ENCODE results near the gene APC2.
"Not testable (repeated sequence)": the region's sequence is repeated elsewhere in the genome, so short reads cannot be mapped to it uniquely, and the experiment has no call there.

APC2 gene

DNA sequence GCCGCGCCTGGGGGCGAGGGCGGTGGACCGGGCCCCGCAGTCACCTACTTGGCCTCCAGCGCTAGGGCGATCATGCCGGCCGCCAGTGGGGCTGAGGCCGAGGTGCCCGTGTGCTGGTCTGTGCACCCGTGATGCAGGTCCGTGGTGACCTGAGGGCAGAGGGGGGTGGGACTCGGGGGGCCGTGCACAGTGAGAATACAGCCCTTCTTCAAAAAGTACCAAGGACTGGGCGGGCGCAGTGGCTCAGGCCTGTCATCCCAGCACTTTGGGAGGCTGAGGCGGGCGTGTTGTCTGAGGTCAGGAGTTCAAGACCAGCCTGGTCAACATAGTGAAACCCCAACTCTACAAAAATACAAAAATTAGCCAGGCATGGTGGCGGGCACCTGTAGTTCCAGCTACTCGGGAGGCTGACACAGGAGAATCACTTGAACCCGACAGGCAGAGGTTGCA lies 34.1 kb downstream of the APC2 start:
- DNase-seq = no peak

DNA sequence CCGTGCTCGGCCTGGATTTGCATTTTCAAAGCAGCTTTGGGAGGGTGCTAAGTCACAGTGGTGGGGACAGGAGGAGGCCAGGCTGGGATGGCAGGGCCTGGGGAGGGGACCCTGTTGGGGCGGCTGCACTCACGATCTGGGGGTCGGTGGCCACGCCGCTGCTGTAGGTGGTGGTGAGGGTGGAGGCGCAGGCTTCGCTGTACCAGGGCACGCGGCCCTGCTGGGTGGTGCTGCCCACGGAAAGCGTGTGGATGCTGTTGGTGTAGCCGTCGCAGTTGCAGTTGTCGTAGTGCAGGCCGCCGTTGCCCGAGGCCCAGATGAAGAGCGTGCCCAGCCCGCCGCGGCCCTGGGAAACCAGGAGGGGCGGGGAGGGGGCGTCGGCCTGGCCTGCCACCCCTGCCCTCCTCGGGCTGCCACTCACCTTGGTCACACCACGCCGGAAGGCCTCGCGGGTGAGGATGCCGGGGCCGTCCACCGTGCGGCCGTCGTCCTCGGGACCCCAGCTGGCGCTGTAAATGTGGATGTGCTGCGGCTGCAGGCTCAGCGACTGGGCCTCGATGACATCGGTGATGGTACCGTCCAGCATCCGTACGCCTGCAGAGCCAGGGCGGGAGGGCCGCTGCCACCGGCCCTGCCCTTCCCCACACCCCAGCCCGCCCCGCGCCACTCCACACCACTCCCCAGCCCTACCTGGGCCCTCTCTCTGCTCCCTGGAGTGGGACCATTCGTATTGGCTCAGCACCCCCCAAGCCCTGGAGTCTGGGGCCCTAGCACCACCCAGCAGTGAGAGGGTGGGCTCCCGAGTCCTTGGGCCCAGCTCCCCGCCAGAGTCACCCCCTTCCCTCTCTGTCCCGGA lies 37.0 kb downstream of the APC2 start:
- no peak for DNase-seq

DNA sequence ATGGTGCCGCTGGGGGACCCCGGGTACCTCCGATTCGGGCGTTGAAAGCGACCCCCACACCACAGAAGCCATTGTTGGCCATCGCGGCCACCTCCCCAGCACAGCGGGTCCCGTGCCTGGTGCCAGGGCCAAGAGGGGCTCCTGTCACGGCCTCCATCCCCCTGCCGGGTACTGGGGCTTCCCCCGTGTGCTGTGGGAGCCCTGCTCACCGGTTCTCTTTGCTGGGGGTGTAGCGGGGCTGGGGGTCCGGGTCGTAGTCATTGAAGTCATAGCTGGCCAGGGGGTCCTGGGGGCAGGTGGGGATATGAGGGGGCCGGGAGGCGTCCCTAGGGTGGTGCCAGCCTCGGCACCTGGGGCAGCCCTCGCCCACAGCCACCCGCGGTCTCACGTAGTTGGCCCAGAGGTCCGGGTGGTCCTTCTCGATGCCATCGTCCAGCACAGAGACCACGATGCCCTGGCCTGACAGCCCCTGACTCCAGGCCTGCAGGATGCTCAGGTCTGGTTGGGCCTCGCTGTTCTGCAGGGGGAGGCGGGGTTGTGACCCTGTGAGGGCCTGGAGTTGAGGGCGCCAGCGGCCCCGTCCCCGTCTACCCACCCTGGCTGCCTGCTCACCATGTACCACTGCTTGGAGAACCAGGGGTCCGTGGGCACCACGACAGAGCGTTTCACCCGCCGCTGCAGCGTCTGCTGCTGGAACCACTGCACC lies 37.8 kb downstream of the APC2 start:
- DNase-seq = no peak

DNA sequence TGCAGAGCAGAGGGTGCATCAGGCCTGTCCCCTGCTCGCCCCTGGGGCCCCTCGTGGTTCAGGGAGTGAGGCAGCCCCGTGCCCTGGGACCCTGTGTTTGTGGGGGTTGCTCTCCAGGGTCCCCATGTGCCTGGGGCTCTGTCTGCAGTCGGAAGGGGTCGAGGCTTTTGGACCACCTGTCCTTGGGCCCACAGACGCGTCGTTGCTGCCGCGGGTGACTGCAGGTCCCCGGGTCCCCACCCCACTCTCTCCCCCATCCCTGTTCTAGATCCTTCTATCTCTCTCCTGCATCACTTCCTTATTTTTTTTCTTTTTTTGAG lies 38.3 kb downstream of the APC2 start:
- DNase-seq = no peak

DNA sequence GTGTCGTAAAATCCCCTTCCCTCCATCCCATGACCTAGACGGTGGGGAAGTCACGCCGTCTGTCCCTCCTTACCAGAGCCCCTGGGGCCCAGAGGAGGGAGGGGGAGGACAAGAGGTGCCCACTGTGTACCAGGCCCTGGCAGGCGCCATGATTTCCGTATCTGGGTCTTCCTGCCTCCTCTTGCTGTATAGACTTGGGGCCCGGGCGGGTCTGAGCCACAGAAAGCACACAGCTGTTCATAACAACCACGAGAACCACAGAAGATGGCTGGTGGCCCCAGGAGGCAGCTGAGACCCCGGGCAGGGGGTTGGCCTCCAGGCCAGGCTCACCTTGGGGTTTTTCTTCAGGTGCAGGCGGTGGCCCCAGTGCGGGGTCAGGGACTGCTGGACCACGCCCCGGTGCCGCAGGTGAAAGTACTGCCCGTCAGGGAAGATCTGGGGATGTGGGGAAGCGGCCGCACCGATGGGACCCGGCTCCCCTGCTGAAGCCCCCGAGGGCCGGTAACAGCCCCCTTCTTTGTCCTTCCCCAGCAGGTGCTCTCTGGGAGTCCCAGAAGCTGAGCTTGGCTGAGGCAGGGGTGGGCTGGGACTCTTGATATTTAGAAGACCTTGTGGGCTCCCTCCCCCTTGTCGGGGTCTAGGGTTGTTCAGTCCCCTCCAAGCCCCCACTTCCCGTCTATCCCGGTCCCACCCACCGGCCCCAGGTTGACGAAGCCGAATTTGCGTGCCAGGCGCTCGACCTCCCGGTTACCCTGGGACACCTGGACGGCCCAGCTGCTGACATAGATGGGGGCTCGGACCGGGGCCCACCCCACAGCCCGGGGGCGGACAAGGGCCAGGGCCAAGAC lies 39.8 kb downstream of the APC2 start:
- no peak for DNase-seq

DNA sequence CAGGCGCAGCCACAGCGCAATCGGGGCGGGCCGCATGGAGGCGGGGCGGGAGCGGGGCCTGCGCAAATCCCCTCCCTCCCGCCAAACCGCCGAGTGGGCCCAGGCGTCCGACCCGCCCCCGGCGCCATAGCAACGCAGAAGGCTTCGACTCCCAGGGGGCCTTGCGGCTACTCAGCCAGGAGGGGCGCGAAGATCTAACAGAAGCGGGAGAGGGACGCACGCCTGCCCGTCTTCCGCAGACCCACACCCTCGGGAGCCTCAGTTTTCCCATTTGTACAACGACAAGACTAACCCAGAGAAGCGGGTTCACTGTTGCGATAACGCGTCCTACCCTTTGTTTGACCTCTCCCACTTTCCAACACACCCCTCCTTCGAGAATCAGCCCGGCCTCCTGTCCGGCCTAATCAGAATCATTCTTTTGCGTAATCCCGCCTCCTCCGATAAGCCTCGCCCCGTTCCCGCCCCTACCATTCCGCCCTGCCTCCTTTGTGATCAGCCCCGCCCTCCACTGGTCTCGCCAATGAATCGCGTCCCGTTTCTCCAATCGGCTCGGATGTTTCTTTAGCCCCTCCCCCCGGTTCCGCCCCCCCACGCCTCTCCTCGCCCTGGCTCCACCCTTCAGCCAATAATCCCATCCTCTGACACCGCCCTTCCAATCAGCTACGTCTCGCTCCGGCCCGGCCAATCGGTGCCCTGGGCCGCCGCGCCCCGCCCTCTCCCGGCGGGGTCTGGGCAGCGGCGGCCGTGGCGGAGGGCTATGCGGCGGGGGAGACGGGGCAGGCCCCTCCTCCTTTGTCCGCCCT lies 40.6 kb downstream of the APC2 start, which contains the start of gene PCSK4:
Gene PCSK4 (minus strand): TSS at position 40 of the 803 bp plus-strand sequence. CDS start 4 bp downstream, at position 36.
- peak; percentile 99 for DNase-seq

DNA sequence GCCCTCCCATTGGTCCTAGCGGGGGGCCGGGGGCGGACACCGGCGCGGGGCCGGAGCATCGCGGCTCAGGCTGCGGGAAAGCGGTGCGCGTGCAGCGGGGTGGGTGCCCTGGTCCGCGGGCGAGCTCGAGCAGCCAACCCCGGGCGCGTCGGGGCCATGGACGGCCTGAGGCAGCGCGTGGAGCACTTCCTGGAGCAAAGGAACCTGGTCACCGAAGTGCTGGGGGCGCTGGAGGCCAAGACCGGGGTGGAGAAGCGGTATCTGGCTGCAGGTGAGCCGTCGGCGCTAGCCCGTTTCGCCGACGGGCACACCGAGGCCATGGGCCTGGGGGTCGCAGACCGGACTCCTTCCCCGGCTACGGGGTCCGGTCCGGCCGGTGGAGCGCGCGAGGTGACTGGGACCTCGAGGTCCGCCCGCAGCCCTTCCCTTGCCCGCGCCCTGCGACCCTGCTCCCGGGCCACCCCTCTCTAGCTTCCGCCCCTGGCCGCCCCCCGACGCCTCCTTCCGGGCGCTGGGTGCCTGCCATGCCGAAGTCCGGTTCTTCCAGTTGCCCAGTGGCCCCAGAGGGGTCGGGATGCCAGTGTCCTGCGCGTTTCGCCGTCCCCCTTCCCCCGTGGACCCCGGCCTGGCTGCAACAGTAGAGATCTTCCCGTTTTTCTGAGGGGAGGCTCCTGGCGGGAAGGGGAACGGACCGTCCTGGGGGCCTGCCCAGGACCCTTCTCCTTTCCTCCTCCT lies 41.4 kb downstream of the APC2 start, which contains the start of gene REEP6:
Gene REEP6 (plus strand): TSS at position 68 of the 735 bp plus-strand sequence. CDS start 89 bp downstream, at position 157.
- DNase-seq = no peak

DNA sequence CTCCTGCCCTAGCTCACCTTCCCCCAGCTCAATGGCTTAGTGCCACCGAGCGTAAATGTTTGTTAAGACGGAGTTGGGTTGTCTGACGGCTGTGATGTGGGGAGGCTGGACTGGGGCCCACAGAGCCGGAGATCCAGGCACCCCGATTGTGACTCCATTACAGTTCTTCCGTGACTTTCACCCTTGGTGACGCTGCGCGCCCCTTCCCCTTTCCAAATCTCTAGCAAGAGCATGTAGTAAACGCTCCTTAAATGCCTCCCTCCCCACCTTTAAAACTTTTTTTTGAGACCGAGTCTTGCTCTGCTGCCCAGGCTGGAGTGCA lies 41.9 kb downstream of the APC2 start:
- no peak for DNase-seq

DNA sequence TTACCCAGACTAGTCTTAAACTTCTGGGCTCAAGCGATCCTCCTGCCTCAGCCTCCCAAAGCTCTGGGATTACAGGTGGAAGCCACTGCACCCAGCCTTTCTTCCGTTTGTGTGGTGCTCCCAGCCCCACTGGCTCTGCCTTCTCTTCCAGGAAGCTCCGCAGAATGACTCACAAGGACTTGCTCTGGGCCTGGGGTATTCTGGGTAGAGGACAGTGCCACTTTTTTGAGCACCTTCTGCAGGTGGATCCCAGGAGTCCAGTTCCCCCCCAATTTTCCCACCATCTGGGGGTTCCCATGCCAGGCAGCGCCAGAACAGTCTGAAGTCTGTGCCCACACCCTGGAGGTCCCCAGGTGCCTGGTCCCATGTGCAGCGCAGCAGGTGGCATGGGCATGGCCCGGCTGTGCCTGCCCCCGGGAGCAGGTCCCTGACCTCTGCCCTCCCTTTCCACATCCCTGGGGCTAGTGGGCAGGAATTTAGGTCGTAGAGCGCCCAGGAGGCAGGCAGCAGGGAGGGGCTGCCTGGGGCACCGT lies 42.6 kb downstream of the APC2 start:
- DNase-seq = no peak

DNA sequence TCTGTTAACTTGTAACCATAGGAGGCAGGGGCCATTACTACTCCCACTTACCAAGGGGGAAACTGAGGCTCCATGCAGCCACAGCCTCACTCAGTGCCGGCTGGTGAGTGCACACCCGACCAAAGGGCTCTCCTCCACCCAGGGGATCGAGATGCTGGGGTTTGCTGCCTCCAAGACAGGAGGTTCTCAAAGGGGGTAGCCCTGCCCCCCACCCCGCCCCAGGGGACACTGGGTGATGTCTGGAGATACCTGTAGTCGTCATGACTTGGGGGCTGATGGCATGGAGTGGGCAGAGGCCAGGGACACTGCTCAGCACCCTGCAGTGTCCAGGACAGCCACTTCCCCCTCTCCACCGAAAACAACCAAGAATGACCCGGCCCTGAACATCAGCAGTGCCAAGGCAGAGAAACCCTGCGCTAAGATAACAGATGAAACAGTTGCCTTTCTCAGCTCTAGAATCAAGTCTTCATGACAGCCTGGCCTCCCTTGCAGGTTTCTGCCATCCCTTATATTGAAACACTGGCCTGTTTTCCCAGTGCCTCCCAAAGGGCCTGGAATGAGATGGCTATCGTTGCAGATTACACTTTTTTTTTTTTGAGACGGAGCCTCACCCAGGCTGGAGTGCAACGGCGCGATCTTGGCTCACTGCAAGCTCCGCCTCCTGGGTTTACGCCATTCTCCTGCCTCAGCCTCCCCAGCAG lies 44.3 kb downstream of the APC2 start:
- no peak for DNase-seq

DNA sequence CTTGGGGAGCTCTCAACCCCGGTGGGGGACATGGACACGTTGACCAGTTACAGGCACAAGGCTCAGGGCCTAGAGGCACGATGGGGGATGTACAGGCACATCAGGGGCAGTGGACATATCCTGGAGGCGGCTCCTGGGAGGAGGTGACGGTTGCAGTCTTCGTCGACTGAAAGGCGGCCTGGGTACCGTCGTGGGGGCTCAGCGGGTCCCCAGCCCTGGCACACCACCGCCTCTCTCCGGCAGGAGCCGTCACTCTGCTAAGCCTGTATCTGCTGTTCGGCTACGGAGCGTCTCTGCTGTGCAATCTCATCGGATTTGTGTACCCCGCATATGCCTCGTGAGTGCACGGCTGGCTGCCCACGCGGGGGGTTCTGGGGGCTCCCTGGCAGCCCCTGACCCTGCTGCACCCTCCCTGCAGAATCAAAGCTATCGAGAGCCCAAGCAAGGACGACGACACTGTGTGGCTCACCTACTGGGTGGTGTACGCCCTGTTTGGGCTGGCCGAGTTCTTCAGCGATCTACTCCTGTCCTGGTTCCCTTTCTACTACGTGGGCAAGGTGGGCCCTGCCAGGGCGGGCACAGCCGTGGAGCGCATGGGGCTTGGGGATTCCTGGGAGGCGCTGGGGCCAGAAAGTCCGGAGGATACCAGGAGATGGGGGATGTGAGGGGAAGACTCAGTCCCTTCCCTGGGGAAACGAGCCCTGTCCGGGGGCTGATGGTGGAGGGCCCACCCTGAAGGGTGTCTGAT lies 45.3 kb downstream of the APC2 start:
- DNase-seq = no peak

DNA sequence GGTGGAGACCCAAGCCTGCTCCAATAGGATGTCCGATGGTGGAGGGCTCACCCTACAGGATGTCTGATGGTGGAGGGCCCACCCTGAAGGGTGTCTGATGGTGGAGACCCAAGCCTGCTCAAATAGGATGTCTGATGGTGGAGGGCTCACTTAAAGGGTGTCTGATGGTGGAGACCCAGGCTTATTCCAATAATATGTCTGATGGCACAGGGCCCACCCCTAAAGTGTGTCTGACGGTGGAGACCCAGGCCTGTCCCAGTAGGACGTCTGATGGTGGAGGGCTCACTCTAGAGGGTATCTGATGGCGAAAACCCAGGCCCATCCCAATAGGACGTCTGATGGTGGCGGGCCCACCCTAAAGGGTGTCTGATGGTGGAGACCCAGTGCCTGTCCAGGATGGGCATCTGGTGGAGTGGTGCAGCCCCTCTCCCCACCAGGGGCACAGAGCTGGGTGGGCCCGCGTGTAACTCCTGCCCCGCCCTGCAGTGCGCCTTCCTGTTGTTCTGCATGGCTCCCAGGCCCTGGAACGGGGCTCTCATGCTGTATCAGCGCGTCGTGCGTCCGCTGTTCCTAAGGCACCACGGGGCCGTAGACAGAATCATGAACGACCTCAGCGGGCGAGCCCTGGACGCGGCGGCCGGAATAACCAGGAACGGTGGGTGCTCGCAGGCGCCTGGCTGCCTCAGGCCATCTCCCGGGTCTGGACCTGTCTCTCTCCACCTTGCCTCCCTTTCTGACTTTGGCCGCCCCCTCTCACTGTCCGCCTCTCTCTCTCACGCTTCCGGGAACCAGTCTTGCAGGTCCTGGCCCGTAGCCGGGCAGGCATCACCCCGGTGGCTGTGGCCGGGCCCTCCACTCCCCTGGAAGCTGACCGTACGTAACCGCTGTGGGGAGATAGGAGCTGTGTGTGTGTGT lies 46.1 kb downstream of the APC2 start:
- DNase-seq = no peak

DNA sequence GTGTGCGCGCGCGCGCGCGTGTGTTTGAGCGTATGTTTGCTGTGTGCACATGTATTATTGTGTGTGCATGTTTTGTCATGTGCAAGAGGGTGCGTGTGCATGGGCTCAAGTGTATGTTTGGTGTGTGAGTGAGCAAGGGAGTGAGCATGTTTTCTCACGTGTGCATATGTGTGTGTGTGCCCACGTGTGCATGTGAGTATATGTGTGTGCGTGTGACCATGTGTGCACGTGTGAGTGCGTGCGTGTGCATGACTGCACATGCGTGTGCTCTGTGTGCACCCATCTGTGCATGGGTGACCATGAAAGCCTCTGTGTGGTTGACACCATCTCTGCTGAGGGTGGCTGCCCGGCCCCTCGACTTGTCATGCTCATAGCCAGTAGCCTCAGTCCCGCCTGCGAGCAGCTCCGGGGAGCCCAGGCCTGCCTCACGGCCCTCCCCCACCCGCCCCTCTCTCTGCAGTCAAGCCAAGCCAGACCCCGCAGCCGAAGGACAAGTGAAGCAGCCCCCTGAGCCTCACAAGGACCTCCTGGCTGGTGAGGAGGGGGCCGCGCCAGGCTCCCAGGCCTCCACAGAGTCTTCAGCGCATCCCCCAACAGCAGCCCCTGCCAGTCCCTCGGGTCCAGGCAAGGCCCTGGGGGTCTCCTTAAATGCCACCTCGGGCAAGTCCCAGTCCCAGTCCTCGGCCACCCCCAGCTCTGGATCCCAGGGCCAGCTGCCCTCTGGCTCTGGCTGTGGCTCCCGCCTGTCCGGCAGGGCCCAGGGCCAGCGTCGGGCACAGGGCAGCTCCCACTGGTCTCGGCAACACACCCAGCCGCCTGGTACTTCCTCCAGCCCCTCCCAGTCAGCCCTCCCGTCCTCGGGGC lies 47.0 kb downstream of the APC2 start:
- no peak for DNase-seq

DNA sequence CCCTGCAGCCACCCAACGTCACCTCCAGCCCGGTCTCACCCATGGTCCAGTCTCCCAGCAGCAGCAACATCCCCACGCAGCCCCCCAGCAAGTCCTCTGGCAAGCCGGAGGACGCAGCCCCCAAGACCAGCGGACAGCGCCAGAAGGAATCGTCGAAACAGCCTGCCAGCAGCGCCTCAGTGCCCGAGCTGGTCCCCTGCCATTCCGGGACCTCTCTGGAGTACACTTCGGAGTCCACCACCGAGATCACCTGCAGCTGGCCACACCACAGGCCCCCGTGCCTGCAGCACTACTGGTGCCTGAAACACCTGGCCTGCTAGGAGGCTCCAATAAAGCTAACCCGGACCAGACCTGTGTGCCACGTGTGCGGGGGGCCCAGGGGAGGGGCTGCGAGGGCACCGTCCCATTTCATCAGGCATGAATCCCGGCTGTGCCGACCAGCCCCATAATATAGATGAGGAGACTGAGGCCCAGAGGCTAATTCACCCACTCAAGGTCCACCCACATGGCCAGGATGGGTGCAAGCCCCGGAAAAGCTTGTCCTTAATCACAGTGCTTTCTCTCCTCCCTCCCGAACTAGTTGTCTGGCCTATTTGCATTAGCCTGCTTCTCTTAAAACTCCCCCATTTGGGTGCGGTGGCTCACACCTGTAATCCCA lies 47.8 kb downstream of the APC2 start:
- no peak for DNase-seq

DNA sequence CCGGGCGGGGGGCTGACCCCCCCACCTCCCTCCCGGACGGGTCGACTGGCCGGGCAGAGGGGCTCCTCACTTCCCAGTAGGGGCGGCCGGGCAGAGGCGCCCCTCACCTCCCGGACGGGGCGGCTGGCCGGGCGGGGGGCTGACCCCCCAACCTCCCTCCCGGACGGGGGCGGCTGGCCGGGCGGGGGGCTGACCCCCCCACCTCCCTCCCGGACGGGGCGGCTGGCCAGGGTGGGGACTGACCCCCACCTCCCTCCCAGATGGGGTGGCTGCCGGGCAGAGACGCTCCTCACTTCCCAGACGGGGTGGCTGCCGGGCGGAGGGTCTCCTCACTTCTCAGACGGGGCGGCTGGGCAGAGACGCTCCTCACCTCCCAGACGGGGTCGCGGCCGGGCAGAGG lies 49.3 kb downstream of the APC2 start:
- not testable (repeated sequence) for DNase-seq

DNA sequence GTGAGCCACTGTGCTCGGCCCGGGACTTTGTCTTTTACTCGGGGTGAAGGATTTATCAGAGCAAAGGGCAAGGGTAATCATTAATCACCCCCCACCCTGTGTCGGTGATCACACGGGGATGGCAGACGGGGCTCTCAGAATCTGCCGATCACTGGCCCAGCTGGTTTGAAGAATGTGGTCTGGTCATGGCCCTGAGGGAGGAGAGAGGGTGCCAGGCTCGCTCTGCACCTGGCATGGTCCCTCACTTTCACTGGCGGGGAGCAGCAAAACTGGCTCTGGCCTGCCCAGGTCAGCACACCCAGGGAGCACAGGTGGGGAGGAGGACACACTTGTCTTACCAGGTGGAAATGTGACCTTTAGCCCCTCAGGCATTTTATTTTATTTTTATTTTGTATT lies 51.3 kb downstream of the APC2 start:
- no peak for DNase-seq

DNA sequence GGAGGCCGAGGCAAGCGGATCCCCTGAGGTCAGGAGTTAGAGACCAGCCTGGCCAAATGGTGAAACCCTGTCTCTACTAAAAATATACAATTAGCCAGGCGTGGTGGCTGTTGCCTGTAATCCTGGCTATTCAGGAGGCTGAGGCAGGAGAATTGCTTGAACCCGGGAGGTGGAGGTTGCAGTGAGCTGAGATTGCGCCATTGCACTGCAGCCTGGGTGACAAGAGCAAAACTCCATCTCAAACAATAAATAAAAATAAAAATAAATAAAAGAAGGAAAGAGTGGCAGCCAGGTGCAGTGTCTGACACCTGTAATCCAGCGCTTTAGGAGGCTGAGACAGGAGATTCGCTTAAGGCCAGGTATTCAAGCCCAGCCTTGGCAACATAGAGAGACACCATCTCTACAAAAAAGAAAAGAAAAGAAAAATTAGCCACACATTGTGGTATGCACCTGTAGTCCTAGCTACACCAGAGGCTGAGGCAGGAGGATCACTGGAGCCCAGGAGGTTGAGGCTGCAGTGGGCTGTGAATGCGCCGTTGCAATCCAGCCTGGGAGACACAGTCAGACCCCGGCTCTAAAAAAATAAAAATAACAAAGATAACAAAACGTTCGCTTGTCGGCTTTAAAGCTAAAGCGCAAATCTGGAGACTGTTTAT lies 52.6 kb downstream of the APC2 start:
- no peak for DNase-seq

All from GDM1 (cell line).